LNCaP clone FGC (cell line): ENCODE data around the gene MAG.

Experiments used
- DNase-seq: peaks from one replicate; pipeline ENCODE4 v3.0.0-alpha.2; 2011; ENCODE audit warnings: low read depth
- H3K4me3 ChIP-seq: 2 replicates; pipeline ENCODE4 v1.5.1; 2011; ENCODE audit warnings: mild to moderate bottlenecking, low read depth, low read length, control low read depth
- CTCF ChIP-seq: IDR thresholded peaks from 2 replicates; pipeline ENCODE4 v1.5.1; 2012; ENCODE audit warnings: mild to moderate bottlenecking; ENCODE audit not compliant: control insufficient read depth, insufficient read depth; ENCODE audit errors: extremely low read depth

The MAG gene

GRCh38 chr19:35271546-35271945 is 20.4 kb upstream of the MAG start:
- no peak overlapping the region for H3K4me3 ChIP-seq
- no peak for TF ChIP-seq CTCF
- DNase-seq: no peak

- TF ChIP-seq CTCF: no peak
- no peak for DNase-seq
- no peak overlapping the region for H3K4me3 ChIP-seq
Observed at GRCh38 chr19:35272122-35272719, 19.7 kb upstream of the MAG start.

GRCh38 chr19:35272954-35273649 is 18.9 kb upstream of the MAG start:
- TF ChIP-seq CTCF: no peak
- no peak overlapping the region for H3K4me3 ChIP-seq
- no peak for DNase-seq

- no peak for TF ChIP-seq CTCF
- no peak overlapping the region for H3K4me3 ChIP-seq
- DNase-seq: no peak
Observed at GRCh38 chr19:35273686-35274259, 18.2 kb upstream of the MAG start.

- H3K4me3 ChIP-seq: no peak overlapping the region
- DNase-seq: no peak
- TF ChIP-seq CTCF: no peak
Observed at GRCh38 chr19:35274323-35274722, 17.6 kb upstream of the MAG start.

GRCh38 chr19:35276706-35277281 is 15.2 kb upstream of the MAG start:
- TF ChIP-seq CTCF: no peak
- DNase-seq: no peak
- H3K4me3 ChIP-seq: no peak overlapping the region
